HG03432 (cell line): Measurements from ENCODE around the gene HMGB1.

Experiments
- ATAC-seq: cut with Tn5 transposase; IDR thresholded peaks from one replicate; pipeline ENCODE4 v1.9.1; 2021; ENCODE audit warnings: mild to moderate bottlenecking, moderate library complexity; ENCODE audit not compliant: unreplicated experiment

HMGB1 gene

GRCh38 chr13:30465593-30466357, at the start of gene HMGB1:
HMGB1 (minus strand) TSS chr13:30465936; CDS start chr13:30463680, 2,256 bp downstream.
- ATAC-seq = peak; percentile 84

- no peak for ATAC-seq
These were observed 45.2 kb upstream of the HMGB1 start for GRCh38 chr13:30510811-30511371.

GRCh38 chr13:30510091-30510490, 44.4 kb upstream of the HMGB1 start:
- ATAC-seq = no peak

- ATAC-seq = no peak
These were observed 43.7 kb upstream of the HMGB1 start for GRCh38 chr13:30509254-30510050.

- peak; percentile 91 for ATAC-seq
These were observed 38.3 kb upstream of the HMGB1 start for GRCh38 chr13:30504081-30504480.

GRCh38 chr13:30502237-30502636, 36.5 kb upstream of the HMGB1 start:
- no peak for ATAC-seq

- ATAC-seq = no peak
These were observed 33.6 kb upstream of the HMGB1 start for GRCh38 chr13:30499338-30499737.

- ATAC-seq = no peak
These were observed 30.4 kb upstream of the HMGB1 start for GRCh38 chr13:30496147-30496546.

- ATAC-seq = no peak
These were observed 30.0 kb upstream of the HMGB1 start for GRCh38 chr13:30495746-30496145.

- no peak for ATAC-seq
These were observed 28.1 kb upstream of the HMGB1 start for GRCh38 chr13:30493658-30494381.

- ATAC-seq = no peak
These were observed 21.3 kb upstream of the HMGB1 start for GRCh38 chr13:30487075-30487470.

- no peak for ATAC-seq
These were observed 20.7 kb upstream of the HMGB1 start for GRCh38 chr13:30486230-30487074.

GRCh38 chr13:30481241-30481760, 15.6 kb upstream of the HMGB1 start:
- ATAC-seq = no peak

GRCh38 chr13:30480292-30480950, 14.7 kb upstream of the HMGB1 start:
- ATAC-seq = no peak

- ATAC-seq = no peak
These were observed 14.1 kb upstream of the HMGB1 start for GRCh38 chr13:30479883-30480219.

- no peak for ATAC-seq
These were observed 13.6 kb upstream of the HMGB1 start for GRCh38 chr13:30479154-30479882.

GRCh38 chr13:30477346-30478195, 11.8 kb upstream of the HMGB1 start:
- ATAC-seq = peak; percentile 93

GRCh38 chr13:30473675-30474074, 7.9 kb upstream of the HMGB1 start:
- ATAC-seq = no peak
